Ishikawa (cell line): ENCODE measurements around the gene PTCD1.

Experiments used
- CEBPB ChIP-seq: IDR thresholded peaks from 2 replicates; pipeline ENCODE4 v1.6.1; 2012
- CREB1 ChIP-seq: IDR thresholded peaks from 2 replicates; pipeline ENCODE4 v1.6.1; 2012; ENCODE audit warnings: low read depth
- EGR1 ChIP-seq: IDR thresholded peaks from 2 replicates; pipeline ENCODE4 v1.6.1; 2012
- EP300 ChIP-seq: IDR thresholded peaks from 2 replicates; pipeline ENCODE4 v1.6.1; 2012; ENCODE audit warnings: borderline replicate concordance
- FOXM1 ChIP-seq: IDR thresholded peaks from 2 replicates; pipeline ENCODE4 v1.6.1; 2012; ENCODE audit warnings: low read depth, borderline replicate concordance
- NFIC ChIP-seq: IDR thresholded peaks from 2 replicates; pipeline ENCODE4 v1.6.1; 2012
- RAD21 ChIP-seq: IDR thresholded peaks from 2 replicates; pipeline ENCODE4 v1.6.1; 2012; ENCODE audit warnings: low read depth
- TAF1 ChIP-seq: IDR thresholded peaks from 2 replicates; pipeline ENCODE4 v1.6.1; 2012; ENCODE audit warnings: low read depth, mild to moderate bottlenecking
- TCF12 ChIP-seq: IDR thresholded peaks from 2 replicates; pipeline ENCODE4 v1.6.1; 2012; ENCODE audit warnings: low read depth
- TEAD4 ChIP-seq: IDR thresholded peaks from 2 replicates; pipeline ENCODE4 v1.6.1; 2012
- YY1 ChIP-seq: IDR thresholded peaks from 2 replicates; pipeline ENCODE4 v1.6.1; 2012; ENCODE audit warnings: low read depth
- ZBTB7A ChIP-seq: IDR thresholded peaks from 2 replicates; pipeline ENCODE4 v1.6.1; 2012; ENCODE audit warnings: low read depth
- TF ChIP-seq, protein P1 (sequence below): IDR thresholded peaks from 2 replicates; pipeline ENCODE4 v1.6.1; 2012; ENCODE audit warnings: low read depth, mild to moderate bottlenecking
- TF ChIP-seq, protein P2 (sequence below): IDR thresholded peaks from 2 replicates; pipeline ENCODE4 v1.6.1; 2012
- TF ChIP-seq, protein P3 (sequence below): IDR thresholded peaks from 2 replicates; pipeline ENCODE4 v1.6.1; 2012

The PTCD1 gene

DNA sequence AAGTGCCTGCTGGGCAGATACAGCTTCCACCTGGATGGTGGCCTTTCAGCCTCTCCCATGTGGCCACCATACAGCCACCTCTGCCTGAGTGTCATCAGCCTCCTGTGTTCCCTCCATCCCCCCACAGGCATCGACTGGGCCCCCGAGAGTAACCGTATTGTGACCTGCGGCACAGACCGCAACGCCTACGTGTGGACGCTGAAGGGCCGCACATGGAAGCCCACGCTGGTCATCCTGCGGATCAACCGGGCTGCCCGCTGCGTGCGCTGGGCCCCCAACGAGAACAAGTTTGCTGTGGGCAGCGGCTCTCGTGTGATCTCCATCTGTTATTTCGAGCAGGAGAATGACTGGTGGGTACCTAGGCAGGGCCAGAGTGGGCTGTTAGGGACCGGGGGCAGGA, 50.7 kb downstream of the PTCD1 start:
- no peak for TF ChIP-seq RAD21
- TF ChIP-seq EP300, result no peak
- no peak for TF ChIP-seq ZBTB7A

DNA sequence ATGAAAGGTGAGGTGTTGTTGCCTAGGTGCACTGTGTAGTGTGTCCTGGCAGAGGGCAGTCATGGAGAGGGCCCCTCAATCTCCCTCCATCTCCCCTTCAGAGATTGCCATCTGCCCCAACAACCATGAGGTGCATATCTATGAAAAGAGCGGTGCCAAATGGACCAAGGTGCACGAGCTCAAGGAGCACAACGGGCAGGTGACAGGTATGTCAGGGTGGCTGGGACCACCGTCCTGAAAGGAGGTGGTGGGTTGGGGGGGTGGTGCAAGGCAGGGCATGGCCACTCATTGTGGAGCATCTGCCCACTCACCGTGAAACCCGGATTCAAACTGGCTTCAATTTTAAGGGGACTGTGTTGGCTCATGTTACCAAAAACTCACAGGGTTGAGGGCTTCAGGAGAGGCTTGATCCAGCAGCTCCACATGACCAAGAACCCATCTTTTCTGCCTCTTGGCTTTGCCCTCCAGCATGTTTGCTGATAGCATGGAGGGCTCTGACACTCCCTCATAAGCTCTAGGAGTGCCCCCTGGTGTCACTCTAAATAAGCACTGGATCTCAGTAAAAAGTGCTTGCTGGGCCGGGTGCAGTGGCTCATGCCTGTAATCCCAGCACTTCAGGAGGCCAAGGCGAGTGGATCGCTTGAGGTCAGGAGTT, 51.9 kb downstream of the PTCD1 start:
- TF ChIP-seq RAD21 (peak; percentile 55), TAF1 (no peak)

DNA sequence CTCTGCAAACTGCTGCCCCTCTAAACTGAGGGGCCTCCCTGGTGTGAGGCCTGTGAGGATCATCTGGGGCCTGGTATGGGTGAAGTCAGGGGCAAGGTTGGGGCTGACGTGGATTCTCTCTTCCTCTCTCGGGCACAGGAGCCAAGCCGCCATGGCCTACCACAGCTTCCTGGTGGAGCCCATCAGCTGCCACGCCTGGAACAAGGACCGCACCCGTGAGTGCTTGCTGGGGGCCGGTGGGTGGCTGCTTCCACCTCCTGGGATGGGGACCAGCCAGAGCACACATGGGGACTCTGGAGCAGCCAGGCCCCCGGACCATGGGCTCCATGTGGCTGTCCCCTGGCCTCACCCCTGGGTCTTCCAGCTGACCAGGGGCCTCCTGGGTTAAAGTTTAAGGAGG, 53.0 kb downstream of the PTCD1 start:
- TF ChIP-seq TEAD4 (no peak), YY1 (no peak), RAD21 (no peak)
- TF ChIP-seq, protein P1, sequence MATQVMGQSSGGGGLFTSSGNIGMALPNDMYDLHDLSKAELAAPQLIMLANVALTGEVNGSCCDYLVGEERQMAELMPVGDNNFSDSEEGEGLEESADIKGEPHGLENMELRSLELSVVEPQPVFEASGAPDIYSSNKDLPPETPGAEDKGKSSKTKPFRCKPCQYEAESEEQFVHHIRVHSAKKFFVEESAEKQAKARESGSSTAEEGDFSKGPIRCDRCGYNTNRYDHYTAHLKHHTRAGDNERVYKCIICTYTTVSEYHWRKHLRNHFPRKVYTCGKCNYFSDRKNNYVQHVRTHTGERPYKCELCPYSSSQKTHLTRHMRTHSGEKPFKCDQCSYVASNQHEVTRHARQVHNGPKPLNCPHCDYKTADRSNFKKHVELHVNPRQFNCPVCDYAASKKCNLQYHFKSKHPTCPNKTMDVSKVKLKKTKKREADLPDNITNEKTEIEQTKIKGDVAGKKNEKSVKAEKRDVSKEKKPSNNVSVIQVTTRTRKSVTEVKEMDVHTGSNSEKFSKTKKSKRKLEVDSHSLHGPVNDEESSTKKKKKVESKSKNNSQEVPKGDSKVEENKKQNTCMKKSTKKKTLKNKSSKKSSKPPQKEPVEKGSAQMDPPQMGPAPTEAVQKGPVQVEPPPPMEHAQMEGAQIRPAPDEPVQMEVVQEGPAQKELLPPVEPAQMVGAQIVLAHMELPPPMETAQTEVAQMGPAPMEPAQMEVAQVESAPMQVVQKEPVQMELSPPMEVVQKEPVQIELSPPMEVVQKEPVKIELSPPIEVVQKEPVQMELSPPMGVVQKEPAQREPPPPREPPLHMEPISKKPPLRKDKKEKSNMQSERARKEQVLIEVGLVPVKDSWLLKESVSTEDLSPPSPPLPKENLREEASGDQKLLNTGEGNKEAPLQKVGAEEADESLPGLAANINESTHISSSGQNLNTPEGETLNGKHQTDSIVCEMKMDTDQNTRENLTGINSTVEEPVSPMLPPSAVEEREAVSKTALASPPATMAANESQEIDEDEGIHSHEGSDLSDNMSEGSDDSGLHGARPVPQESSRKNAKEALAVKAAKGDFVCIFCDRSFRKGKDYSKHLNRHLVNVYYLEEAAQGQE, result no peak

DNA sequence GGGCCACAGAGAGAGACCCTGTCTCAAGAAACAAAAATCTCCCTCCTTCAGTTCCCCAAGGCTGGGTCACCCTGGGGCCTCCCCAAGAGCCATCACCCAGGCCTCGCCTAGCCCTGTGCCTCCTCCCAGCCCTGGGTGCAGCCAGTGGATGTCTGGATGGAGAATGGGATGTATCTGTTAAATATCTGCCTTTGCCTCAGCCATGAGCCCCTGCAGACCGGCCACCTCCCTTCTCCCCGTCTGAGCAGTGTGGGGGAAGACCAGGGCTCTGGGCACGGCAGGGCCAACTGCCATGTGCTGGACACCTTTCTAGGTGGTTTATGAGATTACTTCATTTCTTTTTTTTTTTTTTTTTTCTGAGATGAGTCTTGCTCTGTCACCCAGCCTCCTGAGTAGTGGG, 54.1 kb downstream of the PTCD1 start:
- TF ChIP-seq FOXM1 (no peak), RAD21 (no peak), EP300 (no peak), TCF12 (no peak), ZBTB7A (no peak), TAF1 (no peak), CEBPB (no peak), EGR1 (no peak), NFIC (no peak), CREB1 (no peak), TEAD4 (no peak)
- TF ChIP-seq, protein P2, sequence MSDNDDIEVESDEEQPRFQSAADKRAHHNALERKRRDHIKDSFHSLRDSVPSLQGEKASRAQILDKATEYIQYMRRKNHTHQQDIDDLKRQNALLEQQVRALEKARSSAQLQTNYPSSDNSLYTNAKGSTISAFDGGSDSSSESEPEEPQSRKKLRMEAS, result no peak
- TF ChIP-seq, protein P3, sequence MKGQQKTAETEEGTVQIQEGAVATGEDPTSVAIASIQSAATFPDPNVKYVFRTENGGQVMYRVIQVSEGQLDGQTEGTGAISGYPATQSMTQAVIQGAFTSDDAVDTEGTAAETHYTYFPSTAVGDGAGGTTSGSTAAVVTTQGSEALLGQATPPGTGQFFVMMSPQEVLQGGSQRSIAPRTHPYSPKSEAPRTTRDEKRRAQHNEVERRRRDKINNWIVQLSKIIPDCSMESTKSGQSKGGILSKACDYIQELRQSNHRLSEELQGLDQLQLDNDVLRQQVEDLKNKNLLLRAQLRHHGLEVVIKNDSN, result no peak
- TF ChIP-seq, protein P1, result no peak

DNA sequence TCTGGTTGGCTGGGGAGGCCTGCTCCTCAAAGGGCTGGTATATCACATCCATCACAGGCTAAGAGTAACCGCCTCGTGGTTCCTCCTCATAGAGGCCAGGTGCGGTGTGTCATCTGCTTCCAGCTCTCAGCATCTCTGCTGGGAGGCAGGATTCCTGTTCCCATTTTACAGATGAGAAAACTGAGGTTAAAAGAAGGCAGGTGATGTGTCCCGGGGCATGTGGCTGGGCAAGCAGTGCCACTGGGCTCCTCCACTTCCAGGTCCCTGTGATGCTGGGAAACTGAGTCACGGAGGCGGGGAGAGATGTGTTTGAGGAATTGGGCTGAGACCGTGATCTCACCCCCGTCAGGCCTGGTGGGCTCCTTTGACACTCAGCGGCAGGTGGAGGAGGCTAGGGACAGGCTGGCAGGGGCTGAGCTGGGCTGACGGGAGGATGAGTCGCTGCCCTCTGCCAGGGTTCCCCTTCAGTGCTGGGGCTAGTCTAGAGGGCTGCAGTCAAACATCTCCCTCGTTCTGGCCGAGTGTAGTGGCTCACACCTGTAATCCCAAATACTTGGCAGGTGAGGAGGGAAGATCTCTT, 54.7 kb downstream of the PTCD1 start:
- TF ChIP-seq TEAD4 (no peak), EGR1 (no peak), CREB1 (no peak), CEBPB (no peak), TCF12 (no peak), RAD21 (no peak)
- TF ChIP-seq, protein P1, result no peak

DNA sequence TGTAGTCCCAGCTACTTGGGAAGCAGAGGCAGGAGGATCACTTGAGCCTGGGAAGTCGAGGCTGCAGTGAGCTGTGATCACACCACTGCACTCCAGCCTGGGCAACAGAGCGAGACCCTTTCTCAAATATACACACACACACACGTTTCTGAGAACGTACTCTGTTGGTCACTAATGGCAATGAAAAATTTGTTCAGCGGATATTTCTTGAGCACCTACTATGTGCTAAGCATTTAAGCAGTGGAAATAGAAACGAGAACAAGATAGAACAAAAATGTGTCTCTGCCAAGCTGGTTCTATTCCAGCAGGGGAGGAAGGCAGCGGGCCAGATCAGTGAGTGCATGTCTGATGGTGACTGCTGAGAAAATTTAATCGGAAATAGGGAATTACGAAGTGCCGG, 55.4 kb downstream of the PTCD1 start:
- TF ChIP-seq, protein P2, result no peak
- TF ChIP-seq RAD21 (no peak), CREB1 (no peak), TEAD4 (no peak), EGR1 (no peak)
